Upper lobe of left lung (tissue), 4 donors: ENCODE measurements around the gene UGDH.
"Not testable (repeated sequence)": the region's sequence is repeated elsewhere in the genome, so short reads cannot be mapped to it uniquely, and the experiment has no call there.

ENCODE experiments used
- POLR2A ChIP-seq, 4 donors: fragments of 450-650 bp; IDR thresholded peaks; one replicate each; pipeline ENCODE4 v1.5.1; 2016 to 2017; ENCODE audit warnings: antibody characterized with exemption in 4 of 4, mild to moderate bottlenecking in 2 of 4
- TF ChIP-seq, protein P1 (sequence below), 6 experiments: fragments of 450-650 bp in 4 of 6; fragments of 200-600 bp in 2 of 6; sonication (generic) in 2 of 6; IDR thresholded peaks; one replicate each; pipeline ENCODE4 v1.5.1; 2016 to 2019; ENCODE audit warnings: antibody characterized with exemption in 6 of 6

DNA sequence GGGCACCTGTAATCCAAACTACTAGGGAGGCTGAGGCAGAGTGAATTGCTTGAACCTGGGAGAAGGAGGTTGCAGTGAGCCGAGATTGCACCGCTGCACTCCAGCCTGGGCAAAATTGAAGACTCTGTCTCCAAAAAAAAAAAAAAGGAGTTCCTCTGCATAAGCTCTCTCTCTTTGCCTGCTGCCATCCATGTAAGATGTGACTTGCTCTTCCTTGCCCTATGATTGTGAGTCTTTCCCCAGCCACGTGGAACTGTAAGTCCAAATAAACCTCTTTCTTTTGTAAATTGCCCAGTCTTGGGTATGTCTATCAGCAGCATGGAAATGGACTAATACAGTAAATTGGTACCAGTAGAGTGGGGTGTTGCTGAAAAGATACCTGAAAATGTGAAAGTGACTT lies 5.0 kb upstream of the UGDH start:
- TF ChIP-seq, protein P1, sequence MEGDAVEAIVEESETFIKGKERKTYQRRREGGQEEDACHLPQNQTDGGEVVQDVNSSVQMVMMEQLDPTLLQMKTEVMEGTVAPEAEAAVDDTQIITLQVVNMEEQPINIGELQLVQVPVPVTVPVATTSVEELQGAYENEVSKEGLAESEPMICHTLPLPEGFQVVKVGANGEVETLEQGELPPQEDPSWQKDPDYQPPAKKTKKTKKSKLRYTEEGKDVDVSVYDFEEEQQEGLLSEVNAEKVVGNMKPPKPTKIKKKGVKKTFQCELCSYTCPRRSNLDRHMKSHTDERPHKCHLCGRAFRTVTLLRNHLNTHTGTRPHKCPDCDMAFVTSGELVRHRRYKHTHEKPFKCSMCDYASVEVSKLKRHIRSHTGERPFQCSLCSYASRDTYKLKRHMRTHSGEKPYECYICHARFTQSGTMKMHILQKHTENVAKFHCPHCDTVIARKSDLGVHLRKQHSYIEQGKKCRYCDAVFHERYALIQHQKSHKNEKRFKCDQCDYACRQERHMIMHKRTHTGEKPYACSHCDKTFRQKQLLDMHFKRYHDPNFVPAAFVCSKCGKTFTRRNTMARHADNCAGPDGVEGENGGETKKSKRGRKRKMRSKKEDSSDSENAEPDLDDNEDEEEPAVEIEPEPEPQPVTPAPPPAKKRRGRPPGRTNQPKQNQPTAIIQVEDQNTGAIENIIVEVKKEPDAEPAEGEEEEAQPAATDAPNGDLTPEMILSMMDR (IDR thresholded peaks at IDR 0.05), result not testable (repeated sequence)
- TF ChIP-seq POLR2A (IDR thresholded peaks at IDR 0.05), result not testable (repeated sequence)
